GM19438 (cell line): ENCODE results near the gene LETM1.
"Not testable (repeated sequence)": the region's sequence is repeated elsewhere in the genome, so short reads cannot be mapped to it uniquely, and the experiment has no call there.

ENCODE experiments used
- ATAC-seq: cut with Tn5 transposase; IDR thresholded peaks from one replicate; pipeline ENCODE4 v1.9.1; 2021; ENCODE audit warnings: low read depth; ENCODE audit not compliant: unreplicated experiment

Gene LETM1

DNA sequence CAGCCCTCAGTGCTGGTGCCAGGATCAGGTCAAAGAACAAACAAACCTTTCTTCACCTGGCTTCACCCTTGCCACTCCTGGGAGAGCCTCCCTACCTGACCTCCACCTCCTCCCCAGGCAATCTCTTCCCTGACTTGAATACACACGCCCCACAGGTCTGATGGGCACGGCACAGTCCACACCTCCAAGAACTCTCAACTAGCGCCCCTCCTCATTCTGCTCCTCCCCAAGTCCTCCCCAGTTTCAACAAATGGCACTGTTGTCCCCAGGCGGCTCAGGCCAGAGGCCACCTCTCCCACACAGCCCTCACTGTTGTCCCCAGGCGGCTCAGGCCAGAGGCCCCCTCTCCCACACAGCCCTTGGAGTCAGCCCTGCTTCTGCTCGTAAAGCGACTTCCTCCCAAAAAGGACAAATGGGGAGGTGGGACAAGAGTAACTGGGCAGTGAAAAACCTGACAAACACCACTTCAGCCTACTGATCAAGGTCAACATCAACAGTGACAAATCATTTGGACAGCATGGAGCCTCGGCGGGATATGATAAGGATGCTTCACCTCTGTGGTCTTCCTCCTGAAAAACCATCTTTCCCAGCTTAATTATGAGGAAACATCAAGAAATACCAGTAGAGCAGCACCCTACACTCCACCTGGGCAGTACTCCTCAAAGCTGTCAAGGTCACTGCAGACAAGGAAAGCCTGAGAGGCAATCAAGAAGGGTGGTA, 2.9 kb downstream of the LETM1 start:
- no peak for ATAC-seq

- ATAC-seq, result no peak
Observed at GRCh38 chr4:1851575-1852410, 4.2 kb downstream of the LETM1 start.

DNA sequence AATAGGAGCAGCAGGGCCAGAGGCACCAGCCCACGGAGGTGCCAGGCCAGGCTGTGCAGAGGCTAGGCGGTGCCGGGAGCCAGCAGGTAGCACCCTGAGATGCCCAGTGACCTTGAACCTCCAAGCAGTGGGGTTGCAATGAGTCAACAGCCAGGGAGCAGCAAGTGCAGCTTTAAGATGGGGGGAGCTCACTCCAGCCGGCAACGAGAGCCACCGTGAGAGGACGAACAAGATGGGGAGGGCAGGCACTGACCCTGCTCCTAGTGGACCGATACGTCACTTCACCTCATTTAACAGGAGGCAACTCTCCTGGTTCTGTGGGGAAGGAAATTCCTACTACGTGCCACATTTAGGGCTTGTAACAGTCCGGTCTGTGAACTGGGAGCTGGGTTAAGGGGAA, 4.8 kb downstream of the LETM1 start:
- no peak for ATAC-seq

GRCh38 chr4:1850276-1850675, 5.7 kb downstream of the LETM1 start:
- no peak for ATAC-seq

GRCh38 chr4:1846580-1846979, 9.4 kb downstream of the LETM1 start:
- ATAC-seq, result no peak

DNA sequence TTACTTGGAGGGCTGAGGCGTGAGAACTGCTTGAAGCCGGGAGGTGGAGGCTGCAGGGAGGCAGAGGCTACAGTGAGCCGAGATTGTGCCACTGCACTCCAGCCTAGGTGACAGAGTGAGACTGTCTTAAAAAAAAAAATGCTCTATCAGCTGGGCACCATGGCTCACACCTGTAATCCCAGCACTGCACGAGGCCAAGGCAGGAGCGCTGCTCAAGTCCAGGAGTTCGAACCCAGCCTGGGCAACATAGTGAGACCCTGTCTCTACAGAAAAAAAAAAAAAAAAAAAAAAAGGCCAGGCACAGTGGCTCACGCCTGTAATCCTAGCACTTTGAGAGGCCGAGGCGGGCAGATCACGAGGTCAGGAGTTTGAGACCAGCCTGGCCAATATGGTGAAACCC, 11.3 kb downstream of the LETM1 start:
- not testable (repeated sequence) for ATAC-seq

- no peak for ATAC-seq
Observed at GRCh38 chr4:1843852-1844251, 12.1 kb downstream of the LETM1 start.

- no peak for ATAC-seq
Observed at GRCh38 chr4:1842993-1843448, 12.9 kb downstream of the LETM1 start.

DNA sequence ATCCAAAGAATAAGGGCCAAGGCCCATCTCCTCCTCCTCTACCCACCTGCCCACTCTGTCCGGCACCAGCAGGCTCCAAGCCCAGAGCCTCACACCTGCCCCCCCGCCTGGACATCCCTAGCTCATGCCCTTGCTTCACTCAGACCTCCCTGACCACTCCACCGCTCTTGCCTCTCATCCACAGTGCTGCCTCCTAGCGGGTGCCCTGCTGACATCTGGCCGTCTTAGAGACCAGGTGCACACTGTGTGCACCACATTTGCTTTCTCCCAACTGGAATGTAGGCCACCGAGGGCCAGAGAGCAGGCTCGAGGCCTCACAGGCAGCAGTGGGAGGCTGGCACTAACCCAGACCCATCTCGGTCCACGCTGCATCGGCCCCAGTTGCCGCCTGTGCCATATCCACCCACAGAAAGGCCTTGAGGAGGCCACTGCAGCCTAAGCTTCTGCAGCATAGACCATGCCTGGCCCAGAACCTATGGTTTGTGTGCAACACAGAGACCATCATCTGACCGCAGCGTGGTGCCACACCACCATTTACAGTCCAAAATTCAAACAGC, 13.5 kb downstream of the LETM1 start:
- ATAC-seq, result no peak

- no peak for ATAC-seq
Observed at GRCh38 chr4:1841887-1842210, 14.1 kb downstream of the LETM1 start.

DNA sequence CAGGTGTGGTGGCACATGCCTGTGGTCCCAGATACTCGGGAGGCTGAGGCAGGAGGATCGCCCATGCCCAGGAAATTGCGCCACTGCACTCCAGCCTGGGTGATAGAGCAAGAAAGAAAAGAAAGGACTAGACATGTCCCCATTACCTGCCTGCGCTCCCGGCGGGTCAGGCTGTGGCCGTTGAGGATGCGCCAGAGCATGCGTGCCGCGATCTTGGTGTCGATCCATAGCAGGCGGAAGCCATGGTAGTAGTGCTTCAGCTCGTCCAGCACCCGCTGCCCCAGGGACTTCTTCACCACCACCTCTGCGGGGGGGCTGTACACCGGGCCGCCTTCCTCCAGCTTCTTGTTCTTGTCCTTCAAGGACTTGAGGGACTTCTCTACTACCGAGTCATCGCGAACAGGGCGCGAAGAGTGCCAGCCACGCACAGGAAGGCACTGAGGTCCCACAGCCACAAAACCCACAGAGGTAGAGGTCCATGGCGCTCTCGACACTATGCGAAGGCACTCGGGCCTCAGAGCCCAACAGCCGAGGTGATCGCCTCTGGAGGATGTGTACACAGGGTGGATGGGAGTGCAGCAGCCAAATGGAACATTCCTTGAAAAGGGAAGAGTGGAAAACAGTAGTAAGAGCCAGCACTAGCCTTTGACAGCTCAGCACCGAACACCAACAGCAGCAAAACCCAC, 14.6 kb downstream of the LETM1 start:
- no peak for ATAC-seq

- no peak for ATAC-seq
Observed at GRCh38 chr4:1839282-1839681, 16.7 kb downstream of the LETM1 start.

DNA sequence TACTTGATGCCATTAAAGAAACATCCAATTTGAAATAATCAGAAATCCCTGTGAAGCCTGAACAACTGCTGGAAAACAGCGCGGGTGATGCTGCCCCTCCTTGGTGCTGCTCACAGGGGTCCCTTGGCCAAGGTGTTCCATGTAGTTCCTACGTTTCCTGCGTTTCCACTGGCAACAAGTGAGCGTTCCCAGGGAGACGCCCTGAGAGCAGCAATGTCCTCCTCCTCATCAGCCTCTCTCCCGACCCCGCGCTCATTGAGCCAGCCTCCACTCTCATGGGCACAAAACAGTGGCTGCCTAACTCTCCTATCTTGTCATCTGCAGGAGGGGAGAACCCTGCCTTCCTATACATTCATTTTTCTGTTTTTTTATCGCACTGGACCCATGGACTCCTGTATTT, 18.9 kb downstream of the LETM1 start:
- ATAC-seq, result no peak

DNA sequence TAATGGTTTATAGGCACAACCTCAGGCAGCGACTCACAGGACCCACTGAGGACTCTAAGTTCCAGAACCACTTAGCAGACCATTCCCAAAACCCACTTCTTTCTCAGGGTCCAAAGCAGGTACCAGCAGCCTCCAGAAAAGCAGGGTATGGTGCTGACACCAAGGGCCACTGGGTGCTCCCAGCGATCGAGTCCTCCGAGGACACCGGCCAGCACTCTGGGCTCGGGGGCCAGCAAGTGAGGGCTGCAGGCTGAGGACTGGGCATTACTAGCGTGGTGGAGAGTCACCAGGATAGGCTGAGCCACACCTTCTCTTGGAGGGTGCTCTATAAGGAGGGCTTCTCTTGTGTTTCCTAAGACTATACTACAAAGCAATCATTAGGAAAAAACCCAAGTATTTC, 19.3 kb downstream of the LETM1 start:
- ATAC-seq, result no peak

DNA sequence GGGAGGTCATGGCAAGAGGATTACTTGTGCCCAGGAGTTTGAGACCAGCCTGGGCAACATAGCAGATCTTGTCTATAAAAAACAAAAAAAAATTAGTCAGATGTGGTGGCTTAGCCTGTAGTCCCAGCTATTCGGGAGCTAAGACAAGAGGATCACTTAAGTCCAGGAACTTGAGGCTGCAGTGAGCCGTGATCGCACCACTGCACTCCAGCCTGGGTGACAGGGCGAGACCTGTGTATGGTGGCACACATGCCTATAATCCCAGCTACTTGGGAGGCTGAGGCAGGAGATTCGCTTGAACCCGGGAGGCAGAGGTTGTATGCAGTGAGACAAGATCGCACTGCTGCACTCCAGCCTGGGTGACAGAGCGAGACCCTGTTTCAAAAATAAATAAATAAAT, 20.1 kb downstream of the LETM1 start:
- ATAC-seq, result not testable (repeated sequence)

DNA sequence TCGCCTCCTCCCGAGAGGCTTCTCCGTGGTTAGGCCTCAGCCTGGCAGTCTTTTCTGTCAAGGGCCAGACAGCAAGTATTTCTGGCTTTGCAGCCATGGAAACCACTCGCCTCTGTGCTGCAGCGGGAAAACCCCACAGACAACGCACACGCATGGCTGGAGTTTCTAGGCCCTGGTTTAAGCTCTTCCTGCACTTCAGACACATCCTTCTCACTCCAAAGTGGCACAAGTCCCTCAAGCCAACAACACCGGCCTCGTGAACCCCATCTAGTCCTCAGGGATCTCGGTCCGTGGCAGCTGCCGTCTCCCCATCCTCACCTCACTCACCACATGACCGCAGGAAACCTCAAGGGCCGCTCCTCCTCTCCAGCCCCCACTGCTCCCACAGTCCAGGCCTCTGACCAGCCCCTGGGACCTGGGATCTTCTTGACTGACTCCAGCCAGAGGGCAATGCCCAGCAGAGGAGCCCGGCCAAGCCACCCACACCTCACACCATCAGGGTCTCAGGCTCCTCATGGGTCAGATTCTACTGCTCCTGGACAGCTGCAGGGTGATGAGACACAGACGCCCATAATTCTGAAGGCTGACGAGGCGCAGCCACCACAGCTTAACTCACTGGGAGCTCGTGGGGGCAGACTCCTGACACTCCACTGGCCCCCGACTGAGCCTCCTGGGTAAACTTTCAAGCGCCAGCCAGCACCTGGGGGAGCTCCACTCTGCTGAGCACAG, 21.7 kb downstream of the LETM1 start:
- ATAC-seq, result peak; percentile 53

GRCh38 chr4:1833307-1834046, 22.5 kb downstream of the LETM1 start:
- peak; percentile 30 for ATAC-seq

DNA sequence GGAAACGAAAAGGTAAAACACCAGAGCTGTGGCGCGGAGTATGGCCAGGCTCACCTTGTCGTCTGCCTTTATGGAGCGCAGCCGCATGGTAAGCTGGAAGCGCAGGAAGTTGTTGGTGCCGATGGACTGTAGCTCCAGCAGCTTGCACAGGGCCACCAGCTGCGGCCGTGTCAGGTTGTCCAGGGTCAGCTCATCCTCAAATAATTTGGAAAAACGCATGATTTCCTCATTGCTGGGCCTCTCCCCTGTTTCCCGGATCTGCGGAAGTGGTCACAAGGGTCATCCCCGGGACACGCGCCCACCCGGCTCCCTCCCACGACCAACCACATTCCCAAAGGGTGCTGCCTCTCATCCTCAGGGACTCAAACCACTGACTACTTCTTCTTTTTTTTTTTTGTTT, 23.3 kb downstream of the LETM1 start:
- ATAC-seq, result no peak

DNA sequence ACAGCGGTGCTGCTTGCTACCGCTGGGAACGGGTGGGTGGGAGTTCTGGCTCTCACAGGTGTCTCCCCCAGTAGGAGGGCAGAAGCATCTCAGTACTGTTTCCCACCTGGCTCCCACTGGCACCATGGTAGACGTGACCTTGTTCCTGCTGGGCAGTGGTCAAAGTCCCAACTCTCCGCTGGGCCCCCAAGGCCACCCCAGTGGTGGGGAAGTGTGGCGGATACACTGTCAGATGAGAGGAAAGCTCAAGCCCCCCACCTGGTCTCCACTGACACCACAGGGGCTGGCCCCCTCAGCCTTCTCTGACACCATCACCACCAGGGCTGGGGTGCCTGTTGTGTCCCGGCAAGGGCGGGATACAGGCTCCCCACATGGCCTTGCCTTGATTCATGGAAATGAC, 24.6 kb downstream of the LETM1 start:
- ATAC-seq, result no peak
